Inferior parietal cortex (tissue), 1 donor: Measurements from ENCODE around the gene ZNF683.
"Not testable (repeated sequence)": the region's sequence is repeated elsewhere in the genome, so short reads cannot be mapped to it uniquely, and the experiment has no call there.

Source experiments
- DNase-seq: peaks from one replicate; pipeline ENCODE4 v3.0.0-alpha.2; 2016; ENCODE audit errors: extremely low spot score

The ZNF683 gene

GRCh38 chr1:26372611-26373010 lies at the start of gene ZNF683:
ZNF683 (minus strand) TSS chr1:26372750; CDS start chr1:26368571, 4,179 bp downstream.
- not testable (repeated sequence) for DNase-seq

DNA sequence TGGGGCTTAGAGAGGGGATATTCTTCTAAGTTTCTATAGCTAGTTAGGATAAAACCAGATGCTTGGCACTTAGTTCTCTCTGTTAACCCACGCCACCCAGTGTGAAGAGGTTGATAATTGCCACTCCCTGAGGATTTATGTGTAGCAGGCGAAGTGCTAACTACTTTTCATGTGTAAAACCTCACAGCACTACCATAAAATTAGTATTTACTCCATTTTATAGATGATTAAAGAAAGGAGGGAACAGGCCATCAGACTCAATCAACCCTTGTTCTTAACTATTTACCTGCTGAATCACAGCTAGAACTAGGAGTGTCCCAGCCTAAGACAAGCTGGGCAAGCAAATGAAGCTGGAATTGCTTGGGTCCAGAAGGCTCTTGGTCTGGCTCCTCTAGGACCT lies 46.9 kb upstream of the ZNF683 start:
- DNase-seq: no peak

- no peak for DNase-seq
These were observed 46.4 kb upstream of the ZNF683 start for GRCh38 chr1:26418865-26419349.

DNA sequence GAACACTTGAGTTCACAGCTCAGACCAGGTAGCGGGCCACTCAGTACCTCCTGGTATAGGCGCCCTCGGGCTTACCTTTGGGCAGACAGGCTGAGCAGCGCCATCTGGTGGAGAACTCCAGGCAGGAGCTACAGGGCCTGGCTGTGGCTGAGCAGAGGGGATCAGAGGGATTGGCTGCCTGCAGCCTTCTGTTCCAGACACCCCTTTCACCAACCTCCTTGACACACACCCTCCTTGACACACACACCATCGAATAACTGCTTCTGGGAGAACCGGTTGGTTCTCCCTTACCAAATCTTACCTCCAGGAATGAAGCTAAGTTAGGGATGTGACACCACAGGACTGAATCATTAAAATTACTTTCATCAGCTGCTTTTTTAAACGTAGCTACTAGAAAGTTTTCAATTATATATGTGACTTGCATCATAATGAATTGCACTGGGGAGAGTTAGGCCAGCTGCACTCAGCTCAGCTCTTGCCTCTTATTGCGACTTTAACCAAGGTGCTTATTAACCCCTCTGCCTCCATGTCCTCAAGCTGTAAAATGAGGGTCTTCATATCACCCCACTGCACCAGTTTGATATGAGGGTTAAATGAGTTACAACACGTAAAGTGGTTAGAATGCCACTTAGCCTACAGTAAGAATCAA lies 44.7 kb upstream of the ZNF683 start:
- peak; percentile 62 for DNase-seq

DNA sequence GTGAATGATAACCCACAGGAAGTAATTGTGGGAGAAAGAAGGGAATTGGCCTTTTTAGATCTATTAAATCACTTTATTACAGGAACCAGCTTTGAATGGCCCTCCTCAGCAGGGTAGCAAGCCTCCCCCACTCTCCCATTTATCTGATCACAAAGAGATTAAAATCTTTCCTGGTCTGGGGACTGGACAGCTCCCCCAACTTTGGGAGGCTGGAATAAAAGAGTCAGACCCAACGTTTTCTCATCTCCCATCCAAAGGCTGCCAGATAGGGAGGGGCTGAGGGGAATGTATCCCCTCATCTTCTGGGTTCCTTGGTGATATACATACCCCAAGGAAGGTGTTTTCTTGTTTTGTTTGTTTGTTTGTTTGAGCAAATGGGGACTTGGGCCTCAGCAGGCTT lies 40.5 kb upstream of the ZNF683 start:
- no peak for DNase-seq

GRCh38 chr1:26412180-26412840 lies 39.8 kb upstream of the ZNF683 start:
- DNase-seq: no peak

GRCh38 chr1:26411624-26412074 lies 39.1 kb upstream of the ZNF683 start:
- DNase-seq: no peak

- DNase-seq: no peak
These were observed 38.4 kb upstream of the ZNF683 start, which contains the start of gene LIN28A for GRCh38 chr1:26410706-26411623. LIN28A (plus strand) TSS chr1:26410817; CDS start chr1:26410892, 75 bp downstream.

GRCh38 chr1:26409191-26409807 lies 36.7 kb upstream of the ZNF683 start:
- DNase-seq: no peak

- peak; percentile 63 for DNase-seq
These were observed 36.1 kb upstream of the ZNF683 start for GRCh38 chr1:26408604-26409003.

DNA sequence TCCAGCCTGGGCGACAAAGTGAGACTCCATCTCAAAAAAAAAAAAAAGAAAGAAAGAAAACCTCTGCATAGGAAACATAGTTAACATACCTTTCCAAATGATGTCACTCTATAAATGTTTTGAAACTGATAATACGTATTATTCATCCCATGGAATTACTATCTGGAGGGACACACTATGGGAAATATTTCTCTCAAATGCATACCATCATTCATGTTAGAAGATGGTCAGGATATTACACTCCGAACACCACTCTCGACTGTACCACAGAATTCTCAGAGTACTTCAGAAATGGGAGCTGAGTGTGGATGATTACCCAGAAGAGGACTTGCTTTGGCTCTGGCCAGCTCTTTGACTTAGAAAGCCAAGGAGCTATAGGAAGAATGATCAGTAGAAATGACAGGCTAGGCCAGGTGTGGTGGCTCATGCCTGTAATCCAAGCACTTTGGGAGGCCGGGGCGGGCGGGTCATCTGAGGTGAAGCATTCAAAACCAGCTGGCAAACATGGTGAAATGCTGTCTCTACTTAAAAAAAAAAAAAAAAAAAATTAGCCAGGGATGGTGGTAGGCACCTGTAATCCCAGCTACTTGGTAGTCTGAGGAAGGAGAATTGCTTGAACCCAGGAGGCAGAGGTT lies 32.8 kb upstream of the ZNF683 start:
- DNase-seq: no peak

GRCh38 chr1:26404641-26405040 lies 32.1 kb upstream of the ZNF683 start:
- DNase-seq: no peak

- DNase-seq: no peak
These were observed 31.1 kb upstream of the ZNF683 start for GRCh38 chr1:26403656-26404055.

GRCh38 chr1:26401891-26402290 lies 29.3 kb upstream of the ZNF683 start:
- no peak for DNase-seq

DNA sequence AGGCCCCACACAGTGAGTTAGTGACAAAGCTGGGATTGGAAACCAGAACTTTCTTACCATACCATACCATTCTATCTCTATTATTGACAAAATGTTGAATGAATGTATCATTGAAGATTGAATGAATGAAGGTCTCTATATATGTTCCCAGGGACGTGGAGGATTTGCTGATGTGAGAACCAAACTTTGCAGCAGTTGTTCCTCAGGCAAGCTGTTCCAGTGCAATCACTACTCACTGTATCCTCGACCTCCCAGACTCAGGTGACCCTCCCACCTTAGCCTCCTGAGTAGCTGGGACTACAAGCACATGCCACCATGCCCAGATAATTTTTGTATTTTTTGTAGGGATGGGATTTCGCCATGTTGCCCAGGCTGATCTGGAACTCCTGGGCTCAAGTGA lies 26.5 kb upstream of the ZNF683 start:
- DNase-seq: no peak

DNA sequence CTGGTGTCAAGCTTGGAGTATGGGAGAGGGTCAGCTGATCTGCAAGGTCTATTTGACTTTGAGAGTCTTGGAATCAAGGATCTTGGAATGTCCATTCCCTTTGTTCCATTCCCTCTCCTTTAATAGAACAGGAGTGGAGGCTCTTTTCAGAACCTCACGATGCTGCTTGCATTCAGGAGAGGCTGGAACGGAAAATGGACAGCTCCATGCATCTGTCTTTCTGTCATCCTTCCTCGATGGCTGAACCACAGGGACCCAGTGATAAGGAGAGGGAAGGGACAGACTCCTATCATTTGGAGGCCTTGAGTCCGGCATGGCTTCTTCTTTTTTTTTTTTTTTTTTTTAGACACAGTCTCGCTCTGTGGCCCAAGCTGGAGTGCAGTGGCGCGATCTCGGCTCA lies 23.2 kb upstream of the ZNF683 start:
- no peak for DNase-seq

DNA sequence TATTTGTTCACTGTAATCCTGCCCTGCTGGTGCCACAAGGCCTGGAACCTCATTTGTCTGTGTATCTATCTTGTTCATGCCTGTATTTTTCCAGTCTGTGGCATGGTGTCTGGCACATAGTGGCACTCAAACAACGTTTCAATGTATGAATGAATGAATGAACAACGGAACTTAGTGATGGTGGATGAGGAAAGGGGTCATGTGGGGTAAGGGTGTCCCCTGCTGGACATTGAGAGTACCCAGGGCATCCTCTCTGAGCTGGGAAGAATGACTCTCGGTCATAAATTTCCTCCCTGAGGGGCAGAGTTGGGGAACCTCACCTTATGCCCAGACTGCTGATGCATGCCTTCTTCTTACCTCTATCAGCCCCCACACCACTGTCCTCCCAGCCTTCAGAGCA lies 18.9 kb upstream of the ZNF683 start:
- DNase-seq: peak; percentile 13

- DNase-seq: no peak
These were observed 17.2 kb upstream of the ZNF683 start for GRCh38 chr1:26389604-26390247.

DNA sequence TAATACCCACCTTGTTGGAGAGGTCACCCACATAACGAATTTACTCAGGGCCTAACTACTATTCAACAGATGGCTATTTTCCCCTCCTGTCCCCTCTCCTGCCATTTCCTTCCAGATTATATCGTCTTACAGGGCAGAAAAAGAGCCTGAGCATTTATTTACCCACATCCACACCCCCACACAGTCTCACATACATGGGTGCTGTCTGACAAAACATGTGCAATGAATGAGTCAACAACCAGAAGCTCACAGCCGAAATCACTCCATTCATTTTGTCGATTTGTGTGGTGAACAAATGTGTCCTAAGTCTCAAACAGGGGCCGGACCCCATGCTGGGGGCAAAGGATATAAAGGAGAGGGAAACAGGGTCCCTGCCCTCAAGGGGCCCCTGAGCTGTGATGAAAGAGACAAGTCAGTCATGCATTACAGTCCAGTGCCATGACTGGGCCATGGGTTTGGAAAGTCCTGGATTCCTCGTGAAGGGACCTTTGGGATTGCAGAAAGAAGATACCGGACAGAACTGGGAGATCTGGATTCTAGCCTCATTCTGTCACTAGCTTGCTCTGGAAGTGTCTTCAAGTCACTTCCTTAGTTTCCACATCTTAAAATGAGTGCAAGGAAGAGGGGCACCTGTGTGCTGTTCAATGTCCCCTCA lies 16.4 kb upstream of the ZNF683 start:
- no peak for DNase-seq

GRCh38 chr1:26387447-26387846 lies 14.9 kb upstream of the ZNF683 start:
- DNase-seq: no peak
